ENCODE data around the gene XKR8. TPM values are rescaled to one million over a fixed set of nuclear protein-coding genes. Genes with fewer than 3 reads are reported as not detected.
A peak's percentile ranks its signal among the peaks of the same experiment; 100 is the strongest.

The XKR8 gene
- total and polyA plus RNA-seq, 5 donors from 2014 or later, result 9.1 to 20.3 (median 17.6) TPM

DNA sequence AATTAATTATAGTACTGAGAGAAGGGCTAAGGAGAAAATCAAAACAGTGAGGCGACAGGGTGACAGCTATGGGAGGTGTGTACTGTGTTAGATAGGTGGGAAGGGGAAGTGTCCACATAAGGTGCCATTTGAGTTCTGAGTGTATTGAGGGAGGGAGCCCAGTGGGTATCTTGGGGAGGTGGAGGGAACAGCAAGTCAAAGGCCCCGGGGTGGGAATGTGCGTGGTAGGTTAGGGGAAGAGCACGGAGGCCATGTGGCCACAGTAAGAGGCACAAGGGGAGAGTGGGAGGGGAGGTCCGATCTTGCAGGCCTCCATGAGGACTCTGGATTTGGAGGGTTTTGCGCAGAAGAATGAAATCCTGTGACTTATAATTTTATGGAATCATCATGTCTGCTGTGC, 3.0 kb upstream of the XKR8 start:
- ATAC-seq (ENCODE audit: low read depth in 2 of 2) (no peak), DNase-seq (no peak)
- Mint-ChIP-seq H3K4me1 (peaks cover 0 to 30% (median 6%) of the 10 kb centered on the region in 4 donors), H3K36me3 (no peaks in the 10 kb centered on the region), H3K27me3 (peaks cover 4% of the 10 kb centered on the region), H3K9me3 (no peaks in the 10 kb centered on the region), H3K27ac (peak overlapping the region in 1 of 3 donors; percentile 69), H3K4me3 (peak overlapping the region in 3 of 4 donors; percentile 27 to 78 (median 47))
- H3K4me1 ChIP-seq (ENCODE audit: control insufficient read depth, insufficient read depth, low read length, poor library complexity, severe bottlenecking), result peaks cover 18% of the 10 kb centered on the region
- no peak overlapping the region for H3K27ac ChIP-seq (ENCODE audit: insufficient read depth, low read length, poor library complexity, severe bottlenecking)
- H3K9me3 ChIP-seq (ENCODE audit: control insufficient read depth in 2 of 2, low read length in 2 of 2), result no peaks in the 10 kb centered on the region
- H3K27me3 ChIP-seq (ENCODE audit: control insufficient read depth, insufficient read depth, low read length), result peaks cover 7% of the 10 kb centered on the region
- H3K36me3 ChIP-seq (ENCODE audit: control insufficient read depth, insufficient read depth, low read length), result no peaks in the 10 kb centered on the region
- no peak overlapping the region for H3K4me3 ChIP-seq (ENCODE audit: low read depth, low read length)

DNA sequence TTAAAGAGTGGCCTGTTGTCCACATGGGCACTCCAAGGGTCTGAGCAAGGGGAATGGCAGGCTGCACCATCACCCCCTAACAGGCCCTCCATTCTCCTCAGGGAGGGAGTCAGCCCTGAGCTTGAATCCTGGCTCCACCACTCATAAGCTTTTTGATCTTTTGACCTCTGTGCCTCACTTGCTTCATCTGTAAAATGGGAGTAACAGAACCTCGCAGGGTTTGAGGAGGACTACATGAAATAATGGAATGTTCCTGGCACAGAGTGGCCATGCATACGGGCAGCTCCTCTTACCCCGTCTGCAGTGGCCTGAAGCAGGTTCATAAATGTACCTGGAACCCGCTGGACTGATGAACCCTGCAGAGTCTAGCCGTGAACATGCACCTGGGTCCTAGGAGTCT, 2.1 kb upstream of the XKR8 start:
- Mint-ChIP-seq H3K27me3 (peaks cover 4% of the 10 kb centered on the region), H3K9me3 (no peaks in the 10 kb centered on the region), H3K36me3 (no peaks in the 10 kb centered on the region), H3K27ac (no peak overlapping the region), H3K4me3 (peak overlapping the region in 3 of 4 donors; percentile 33 to 78 (median 47)), H3K4me1 (peaks cover 0 to 36% (median 11%) of the 10 kb centered on the region in 4 donors)
- Histone ChIP-seq H3K36me3 (ENCODE audit: control insufficient read depth, insufficient read depth, low read length) (no peaks in the 10 kb centered on the region), H3K27ac (ENCODE audit: insufficient read depth, low read length, poor library complexity, severe bottlenecking) (no peak overlapping the region), H3K27me3 (ENCODE audit: control insufficient read depth, insufficient read depth, low read length) (peaks cover 7% of the 10 kb centered on the region), H3K9me3 (ENCODE audit: control insufficient read depth in 2 of 2, low read length in 2 of 2) (no peaks in the 10 kb centered on the region), H3K4me3 (ENCODE audit: low read depth, low read length) (no peak overlapping the region), H3K4me1 (ENCODE audit: control insufficient read depth, insufficient read depth, low read length, poor library complexity, severe bottlenecking) (peaks cover 22% of the 10 kb centered on the region)
- no peak for DNase-seq
- ATAC-seq (ENCODE audit: low read depth in 2 of 2), result no peak

DNA sequence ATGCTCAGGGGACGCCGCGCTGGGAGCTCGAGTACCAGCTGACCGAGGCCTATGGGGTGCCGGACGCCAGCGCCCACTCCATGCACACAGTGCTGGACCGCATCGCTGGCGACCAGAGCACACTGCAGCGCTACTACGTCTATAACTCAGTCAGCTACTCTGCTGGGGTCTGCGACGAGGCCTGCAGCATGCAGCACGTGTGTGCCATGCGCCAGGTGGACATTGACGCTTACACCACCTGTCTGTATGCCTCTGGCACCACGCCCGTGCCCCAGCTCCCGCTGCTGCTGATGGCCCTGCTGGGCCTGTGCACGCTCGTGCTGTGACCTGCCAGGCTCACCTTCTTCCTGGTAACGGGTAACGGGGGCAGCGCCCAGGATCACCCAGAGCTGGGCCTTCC, 1.3 kb upstream of the XKR8 start:
- peak overlapping the region in 1 of 4 donors; percentile 78 for H3K4me3 Mint-ChIP-seq
- no peaks in the 10 kb centered on the region for H3K36me3 Mint-ChIP-seq
- H3K27me3 ChIP-seq (ENCODE audit: control insufficient read depth, insufficient read depth, low read length), result peaks cover 7% of the 10 kb centered on the region
- H3K9me3 ChIP-seq (ENCODE audit: control insufficient read depth in 2 of 2, low read length in 2 of 2), result no peaks in the 10 kb centered on the region
- H3K27me3 Mint-ChIP-seq, result peaks cover 4% of the 10 kb centered on the region
- ATAC-seq (ENCODE audit: low read depth in 2 of 2), result no peak
- H3K27ac Mint-ChIP-seq, result no peak overlapping the region
- H3K4me1 ChIP-seq (ENCODE audit: control insufficient read depth, insufficient read depth, low read length, poor library complexity, severe bottlenecking), result peaks cover 22% of the 10 kb centered on the region
- DNase-seq, result no peak
- peaks cover 3% of the 10 kb centered on the region for H3K36me3 ChIP-seq (ENCODE audit: control insufficient read depth, insufficient read depth, low read length)
- H3K27ac ChIP-seq (ENCODE audit: insufficient read depth, low read length, poor library complexity, severe bottlenecking), result no peak overlapping the region
- H3K4me3 ChIP-seq (ENCODE audit: low read depth, low read length), result no peak overlapping the region
- peaks cover 0 to 41% (median 13%) of the 10 kb centered on the region in 4 donors for H3K4me1 Mint-ChIP-seq
- no peaks in the 10 kb centered on the region for H3K9me3 Mint-ChIP-seq

DNA sequence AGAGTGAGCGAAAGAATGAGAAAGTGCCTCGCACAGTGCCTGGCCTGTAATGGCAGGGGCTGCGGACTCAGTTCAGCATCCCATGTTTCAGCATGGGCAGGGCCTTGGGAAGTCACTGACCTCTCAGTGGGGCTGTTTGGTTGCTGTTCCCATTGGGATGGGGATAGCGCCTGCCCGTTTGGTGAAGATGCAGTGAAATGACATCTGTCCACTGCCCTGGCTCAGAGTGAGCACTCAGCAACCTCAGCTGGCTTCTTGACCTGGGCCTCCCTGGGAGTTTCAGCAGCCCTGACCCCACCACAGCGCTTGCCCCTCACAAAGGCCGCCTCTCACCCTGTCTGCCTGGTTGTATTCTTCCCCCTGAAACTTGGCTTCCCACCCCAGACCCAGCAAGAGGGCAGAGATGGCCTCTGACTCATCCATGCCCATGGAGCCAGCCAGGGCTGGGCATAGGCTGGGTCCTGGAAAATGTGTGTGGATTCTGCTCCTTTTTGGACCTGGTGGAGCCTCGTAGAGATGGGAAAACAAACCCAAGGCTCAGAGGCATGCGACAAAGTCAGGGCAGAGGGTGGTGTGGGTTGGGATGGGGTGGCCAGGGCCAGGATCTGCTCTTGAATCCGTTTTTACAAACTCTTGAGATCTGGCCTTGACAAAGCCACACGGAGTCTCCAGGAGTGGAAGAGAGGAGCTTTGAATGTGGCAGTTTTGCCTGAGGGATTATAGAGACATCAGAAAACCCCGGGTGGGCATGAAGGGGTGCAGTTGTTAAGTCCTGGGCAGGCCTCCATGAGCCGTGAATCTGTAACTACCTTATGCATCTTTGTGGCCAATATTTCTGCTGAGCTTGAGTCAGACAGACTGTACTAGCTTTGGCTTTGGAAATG, 1.2 kb downstream of the XKR8 start:
- peaks cover 22% of the 10 kb centered on the region for H3K36me3 ChIP-seq (ENCODE audit: control insufficient read depth, insufficient read depth, low read length)
- H3K27ac ChIP-seq (ENCODE audit: insufficient read depth, low read length, poor library complexity, severe bottlenecking), result peak overlapping the region; percentile 81
- peaks cover 0 to 42% (median 17%) of the 10 kb centered on the region in 4 donors for H3K4me1 Mint-ChIP-seq
- no peak for ATAC-seq (ENCODE audit: low read depth in 2 of 2)
- peak overlapping the region; percentile 85 to 89 (median 89) for H3K4me3 Mint-ChIP-seq
- no peaks in the 10 kb centered on the region for H3K9me3 Mint-ChIP-seq
- H3K27ac Mint-ChIP-seq, result peak overlapping the region; percentile 63 to 89 (median 82)
- H3K27me3 ChIP-seq (ENCODE audit: control insufficient read depth, insufficient read depth, low read length), result no peaks in the 10 kb centered on the region
- H3K9me3 ChIP-seq (ENCODE audit: control insufficient read depth in 2 of 2, low read length in 2 of 2), result no peaks in the 10 kb centered on the region
- peak overlapping the region; percentile 74 for H3K4me3 ChIP-seq (ENCODE audit: low read depth, low read length)
- H3K4me1 ChIP-seq (ENCODE audit: control insufficient read depth, insufficient read depth, low read length, poor library complexity, severe bottlenecking), result peaks cover 22% of the 10 kb centered on the region
- peaks cover 4% of the 10 kb centered on the region for H3K27me3 Mint-ChIP-seq
- H3K36me3 Mint-ChIP-seq, result peaks cover 9% of the 10 kb centered on the region
- no peak for DNase-seq

DNA sequence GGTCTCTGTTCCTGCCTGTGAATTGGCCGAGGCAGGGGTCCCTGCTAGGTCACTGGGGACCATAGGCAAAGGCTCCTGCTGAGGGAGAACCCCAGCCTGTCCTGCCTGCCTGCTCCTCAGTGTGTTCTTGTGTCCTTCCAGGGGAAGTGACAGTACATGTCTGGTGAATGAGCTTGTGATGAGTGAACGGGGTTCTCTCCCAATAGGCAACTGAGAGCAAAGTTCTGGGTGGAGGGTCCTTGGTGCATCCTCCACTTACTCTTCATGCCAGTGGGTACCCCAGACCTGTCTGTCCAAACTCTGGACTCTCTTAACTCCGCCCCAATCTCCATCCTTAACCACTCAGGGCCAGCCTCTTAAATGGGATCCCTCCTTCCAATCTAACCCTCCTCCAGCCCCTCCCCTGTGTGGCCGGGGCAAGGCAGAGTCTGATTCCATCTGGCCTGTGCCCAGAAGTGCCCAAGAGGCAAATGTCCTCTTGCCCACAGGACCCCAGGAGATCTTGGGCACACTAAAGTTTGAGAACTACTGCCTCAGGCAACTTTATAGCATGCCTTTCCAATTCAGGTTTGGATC, 2.0 kb downstream of the XKR8 start:
- H3K27me3 Mint-ChIP-seq, result no peaks in the 10 kb centered on the region
- peak overlapping the region; percentile 85 to 89 (median 89) for H3K4me3 Mint-ChIP-seq
- no peaks in the 10 kb centered on the region for H3K9me3 ChIP-seq (ENCODE audit: control insufficient read depth in 2 of 2, low read length in 2 of 2)
- DNase-seq, result no peak
- no peaks in the 10 kb centered on the region for H3K9me3 Mint-ChIP-seq
- no peak for ATAC-seq (ENCODE audit: low read depth in 2 of 2)
- H3K27ac Mint-ChIP-seq, result peak overlapping the region; percentile 63 to 89 (median 82)
- H3K36me3 ChIP-seq (ENCODE audit: control insufficient read depth, insufficient read depth, low read length), result peaks cover 26% of the 10 kb centered on the region
- no peak overlapping the region for H3K27ac ChIP-seq (ENCODE audit: insufficient read depth, low read length, poor library complexity, severe bottlenecking)
- peaks cover 0 to 42% (median 18%) of the 10 kb centered on the region in 4 donors for H3K4me1 Mint-ChIP-seq
- peaks cover 9% of the 10 kb centered on the region for H3K36me3 Mint-ChIP-seq
- peaks cover 22% of the 10 kb centered on the region for H3K4me1 ChIP-seq (ENCODE audit: control insufficient read depth, insufficient read depth, low read length, poor library complexity, severe bottlenecking)
- H3K27me3 ChIP-seq (ENCODE audit: control insufficient read depth, insufficient read depth, low read length), result no peaks in the 10 kb centered on the region
- peak overlapping the region; percentile 74 for H3K4me3 ChIP-seq (ENCODE audit: low read depth, low read length)

DNA sequence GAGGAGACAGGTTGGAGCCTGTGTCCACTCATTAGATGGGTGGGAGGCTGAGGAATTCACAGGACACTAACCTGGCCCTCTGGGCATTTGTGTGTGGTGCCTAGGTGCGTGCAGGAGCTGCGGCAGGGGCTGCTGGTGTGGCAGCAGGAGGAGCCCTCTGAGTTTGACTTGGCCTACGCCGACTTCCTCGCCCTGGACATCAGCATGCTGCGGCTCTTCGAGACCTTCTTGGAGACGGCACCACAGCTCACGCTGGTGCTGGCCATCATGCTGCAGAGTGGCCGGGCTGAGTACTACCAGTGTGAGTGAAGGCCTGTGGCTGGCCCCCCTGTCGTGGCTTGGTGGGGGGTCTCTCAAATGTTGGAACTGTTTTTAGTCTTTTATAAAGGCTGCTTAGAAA, 3.6 kb downstream of the XKR8 start:
- Mint-ChIP-seq H3K27ac (no peak overlapping the region), H3K27me3 (no peaks in the 10 kb centered on the region), H3K4me3 (peak overlapping the region in 1 of 4 donors; percentile 41), H3K4me1 (peaks cover 0 to 46% (median 22%) of the 10 kb centered on the region in 4 donors), H3K9me3 (no peaks in the 10 kb centered on the region), H3K36me3 (peaks cover 19% of the 10 kb centered on the region)
- ATAC-seq (ENCODE audit: low read depth in 2 of 2) (no peak), DNase-seq (no peak)
- H3K4me3 ChIP-seq (ENCODE audit: low read depth, low read length), result no peak overlapping the region
- no peaks in the 10 kb centered on the region for H3K9me3 ChIP-seq (ENCODE audit: control insufficient read depth in 2 of 2, low read length in 2 of 2)
- no peaks in the 10 kb centered on the region for H3K27me3 ChIP-seq (ENCODE audit: control insufficient read depth, insufficient read depth, low read length)
- H3K27ac ChIP-seq (ENCODE audit: insufficient read depth, low read length, poor library complexity, severe bottlenecking), result no peak overlapping the region
- peaks cover 22% of the 10 kb centered on the region for H3K4me1 ChIP-seq (ENCODE audit: control insufficient read depth, insufficient read depth, low read length, poor library complexity, severe bottlenecking)
- peaks cover 43% of the 10 kb centered on the region for H3K36me3 ChIP-seq (ENCODE audit: control insufficient read depth, insufficient read depth, low read length)

DNA sequence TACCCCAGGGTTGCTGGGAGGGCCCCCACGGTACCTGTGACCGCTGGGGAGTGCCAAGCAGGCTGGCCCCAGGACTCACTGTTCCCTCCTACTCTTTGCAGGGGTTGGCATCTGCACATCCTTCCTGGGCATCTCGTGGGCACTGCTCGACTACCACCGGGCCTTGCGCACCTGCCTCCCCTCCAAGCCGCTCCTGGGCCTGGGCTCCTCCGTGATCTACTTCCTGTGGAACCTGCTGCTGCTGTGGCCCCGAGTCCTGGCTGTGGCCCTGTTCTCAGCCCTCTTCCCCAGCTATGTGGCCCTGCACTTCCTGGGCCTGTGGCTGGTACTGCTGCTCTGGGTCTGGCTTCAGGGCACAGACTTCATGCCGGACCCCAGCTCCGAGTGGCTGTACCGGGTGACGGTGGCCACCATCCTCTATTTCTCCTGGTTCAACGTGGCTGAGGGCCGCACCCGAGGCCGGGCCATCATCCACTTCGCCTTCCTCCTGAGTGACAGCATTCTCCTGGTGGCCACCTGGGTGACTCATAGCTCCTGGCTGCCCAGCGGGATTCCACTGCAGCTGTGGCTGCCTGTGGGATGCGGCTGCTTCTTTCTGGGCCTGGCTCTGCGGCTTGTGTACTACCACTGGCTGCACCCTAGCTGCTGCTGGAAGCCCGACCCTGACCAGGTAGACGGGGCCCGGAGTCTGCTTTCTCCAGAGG, 6.8 kb downstream of the XKR8 start:
- Histone ChIP-seq H3K4me3 (ENCODE audit: low read depth, low read length) (no peak overlapping the region), H3K36me3 (ENCODE audit: control insufficient read depth, insufficient read depth, low read length) (peaks cover 46% of the 10 kb centered on the region), H3K4me1 (ENCODE audit: control insufficient read depth, insufficient read depth, low read length, poor library complexity, severe bottlenecking) (peaks cover 18% of the 10 kb centered on the region), H3K27ac (ENCODE audit: insufficient read depth, low read length, poor library complexity, severe bottlenecking) (no peak overlapping the region), H3K27me3 (ENCODE audit: control insufficient read depth, insufficient read depth, low read length) (no peaks in the 10 kb centered on the region), H3K9me3 (ENCODE audit: control insufficient read depth in 2 of 2, low read length in 2 of 2) (no peaks in the 10 kb centered on the region)
- ATAC-seq (ENCODE audit: low read depth in 2 of 2) (no peak), DNase-seq (no peak)
- Mint-ChIP-seq H3K36me3 (peaks cover 22% of the 10 kb centered on the region), H3K4me1 (peaks cover 7 to 42% (median 30%) of the 10 kb centered on the region in 4 donors), H3K4me3 (no peak overlapping the region), H3K27me3 (no peaks in the 10 kb centered on the region), H3K27ac (peak overlapping the region in 1 of 3 donors; percentile 20), H3K9me3 (no peaks in the 10 kb centered on the region)

Measured in CD4-positive, CD25-positive, alpha-beta regulatory T cell (primary cell).